Measurements from ENCODE around the gene VTCN1.
A peak's percentile ranks its signal among the peaks of the same experiment; 100 is the strongest.
"Not testable (repeated sequence)": the region's sequence is repeated elsewhere in the genome, so short reads cannot be mapped to it uniquely, and the experiment has no call there.

VTCN1 gene

DNA sequence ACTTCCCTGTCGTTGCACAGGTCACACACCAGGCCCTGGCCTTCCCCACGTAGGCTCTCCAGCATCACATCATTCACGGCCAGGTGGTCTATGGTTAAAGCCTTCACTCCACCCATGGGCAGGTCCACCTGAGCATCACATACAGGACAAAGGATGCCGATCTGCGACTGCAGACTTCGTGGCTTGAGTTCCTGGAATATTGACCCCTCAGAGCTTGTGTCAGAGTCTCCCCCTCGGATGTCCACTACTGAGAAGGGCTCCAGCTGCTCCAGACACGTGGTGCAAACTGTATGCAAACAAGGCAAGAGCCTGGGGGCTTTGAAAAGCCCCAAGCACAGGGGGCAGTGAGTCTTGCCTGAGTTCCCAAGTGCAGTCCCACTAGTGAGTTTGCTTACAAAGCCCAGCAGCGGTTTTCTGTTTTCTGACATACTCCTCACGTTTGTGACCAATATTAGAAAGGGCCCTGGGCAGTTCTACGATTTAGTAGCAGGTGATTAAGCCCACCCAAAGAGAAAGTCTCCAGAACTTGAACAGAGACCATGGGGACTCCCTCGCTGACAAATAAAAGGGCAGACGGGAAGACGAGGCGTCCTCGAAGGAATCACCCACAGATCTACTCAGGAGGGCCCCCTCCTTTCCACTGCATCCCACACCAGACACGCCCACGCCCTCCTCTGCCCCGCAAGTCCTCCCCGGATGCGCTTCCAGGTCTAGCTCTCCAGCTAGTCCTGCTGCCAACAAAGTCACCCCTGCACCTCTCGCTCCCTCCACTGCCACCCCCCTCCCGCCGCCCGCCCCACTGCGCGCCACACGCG lies 89.7 kb downstream of the VTCN1 start:
- peak; percentile 26 for DNase-seq

DNA sequence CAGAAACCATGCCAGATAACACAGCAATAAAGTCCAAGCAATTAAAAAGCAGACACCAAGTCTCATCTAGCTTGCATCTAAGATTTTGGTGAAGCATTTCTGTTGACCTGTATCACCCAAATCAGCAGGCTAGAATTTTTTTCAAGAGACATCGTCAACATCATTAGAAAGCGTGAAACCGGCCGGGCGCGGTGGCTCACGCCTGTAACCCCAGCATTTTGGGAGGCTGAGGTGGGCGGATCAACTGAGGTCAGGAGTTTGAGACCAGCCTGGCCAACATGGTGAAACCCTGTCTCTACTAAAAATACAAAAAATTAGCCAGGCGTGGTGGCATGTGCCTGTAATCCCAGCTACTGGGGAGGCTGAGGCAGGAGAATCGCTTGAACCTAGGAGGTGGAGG lies 91.6 kb downstream of the VTCN1 start:
- not testable (repeated sequence) for DNase-seq

DNA sequence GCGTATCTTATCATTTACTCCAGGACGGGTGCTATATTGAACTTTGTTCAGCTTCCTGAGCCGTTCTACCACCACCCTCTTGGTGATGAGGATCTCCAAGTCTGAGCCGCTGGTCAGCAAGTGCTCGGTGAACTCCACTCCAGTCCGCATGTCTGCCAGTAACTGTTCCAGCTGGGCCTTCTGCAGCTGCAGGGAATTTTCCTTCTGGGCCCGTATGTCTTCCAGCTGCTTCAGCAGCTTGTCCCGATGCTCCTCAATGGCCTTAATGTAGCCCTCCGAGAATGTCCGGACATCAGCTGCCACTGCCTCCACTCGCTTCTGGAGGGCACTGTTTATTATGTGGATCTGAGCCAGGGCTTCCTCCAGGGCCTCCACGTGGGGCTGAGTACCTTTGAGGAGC lies 92.6 kb downstream of the VTCN1 start:
- DNase-seq, result peak; percentile 59

DNA sequence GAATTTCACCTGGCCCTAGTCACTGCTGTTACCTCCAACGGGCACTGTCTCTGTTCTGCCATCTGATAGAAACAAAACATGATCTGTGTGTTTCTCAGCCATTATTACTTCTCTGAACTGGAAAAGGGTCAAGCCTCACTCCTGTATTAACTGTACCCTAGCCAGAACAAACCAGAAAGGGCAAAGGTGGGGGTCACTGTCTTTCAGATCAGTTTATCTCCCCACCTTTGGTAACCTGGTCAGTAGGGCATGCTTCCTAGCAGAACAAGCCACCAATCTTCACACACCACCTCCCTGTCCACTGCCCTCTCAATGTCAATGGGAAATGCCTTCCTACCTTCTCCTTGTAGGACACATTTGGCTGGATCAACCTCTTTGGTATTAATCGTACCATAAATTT lies 93.0 kb downstream of the VTCN1 start:
- DNase-seq, result no peak

DNA sequence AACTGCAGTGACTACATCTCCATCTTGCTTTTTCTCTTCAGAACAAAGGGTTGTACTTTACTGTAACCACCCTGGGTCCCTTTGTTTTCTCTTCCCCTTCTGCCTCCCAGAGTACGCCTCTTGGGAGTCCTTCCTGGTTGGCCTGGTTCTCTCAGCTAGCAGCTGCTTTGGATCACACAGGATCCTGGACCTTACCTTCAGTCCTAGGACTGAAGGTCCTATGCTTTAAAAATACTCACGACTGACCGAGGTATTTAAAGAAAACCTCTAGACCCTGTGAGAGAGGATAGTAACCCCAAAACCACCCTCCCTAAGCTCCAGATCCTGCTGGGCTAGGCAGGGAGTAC lies 94.0 kb downstream of the VTCN1 start:
- DNase-seq, result no peak

DNA sequence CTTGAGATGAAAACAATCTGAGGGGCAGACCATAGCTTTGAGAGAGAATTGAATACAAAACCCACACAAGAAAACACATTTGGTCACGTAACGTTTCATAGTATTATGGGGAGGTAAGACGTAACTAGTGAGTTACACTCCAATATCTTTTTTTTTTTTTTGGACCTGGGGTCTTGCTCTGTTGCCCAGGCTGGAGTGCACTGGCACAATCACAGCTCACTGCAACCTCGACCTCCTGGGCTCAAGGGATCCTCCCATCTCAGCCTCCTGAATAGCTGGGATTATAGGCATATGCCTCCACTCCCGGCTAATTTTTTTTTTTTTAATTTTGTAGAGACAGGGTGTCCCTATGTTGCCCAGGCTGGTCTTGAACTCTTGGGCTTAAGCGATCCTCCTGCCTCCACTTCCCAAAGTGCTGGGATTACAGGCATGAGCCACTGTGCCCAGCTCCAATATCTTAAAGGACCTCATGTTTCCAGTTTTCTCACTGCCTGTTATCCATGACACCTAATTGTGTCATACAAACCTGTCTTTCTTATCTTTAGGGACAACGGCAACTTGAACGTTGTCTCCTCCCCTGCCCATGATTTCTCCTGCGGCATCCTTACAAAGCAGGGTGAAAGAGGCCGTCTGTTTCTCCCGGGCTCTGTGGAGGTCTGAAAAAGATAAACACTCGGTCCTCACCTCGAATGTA lies 94.5 kb downstream of the VTCN1 start:
- DNase-seq, result no peak

DNA sequence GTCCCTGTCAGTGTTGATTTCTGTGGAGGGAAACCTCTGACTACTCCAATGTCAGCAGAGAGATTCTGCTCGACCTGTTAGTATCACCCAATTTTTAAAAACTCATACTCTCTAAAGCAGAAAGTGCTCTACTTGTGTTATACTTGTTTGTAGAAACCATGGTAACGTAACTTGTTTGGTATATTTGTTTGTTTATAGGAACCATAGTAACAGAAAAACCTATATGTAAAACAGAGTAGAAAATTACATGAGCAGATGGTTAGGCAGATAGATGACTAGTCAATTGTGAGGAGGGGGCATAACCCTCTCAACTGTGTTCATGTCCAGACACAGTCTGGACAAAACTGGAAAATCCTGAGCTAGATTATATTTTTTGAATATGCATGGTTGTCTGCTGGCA lies 95.8 kb downstream of the VTCN1 start:
- no peak for DNase-seq

DNA sequence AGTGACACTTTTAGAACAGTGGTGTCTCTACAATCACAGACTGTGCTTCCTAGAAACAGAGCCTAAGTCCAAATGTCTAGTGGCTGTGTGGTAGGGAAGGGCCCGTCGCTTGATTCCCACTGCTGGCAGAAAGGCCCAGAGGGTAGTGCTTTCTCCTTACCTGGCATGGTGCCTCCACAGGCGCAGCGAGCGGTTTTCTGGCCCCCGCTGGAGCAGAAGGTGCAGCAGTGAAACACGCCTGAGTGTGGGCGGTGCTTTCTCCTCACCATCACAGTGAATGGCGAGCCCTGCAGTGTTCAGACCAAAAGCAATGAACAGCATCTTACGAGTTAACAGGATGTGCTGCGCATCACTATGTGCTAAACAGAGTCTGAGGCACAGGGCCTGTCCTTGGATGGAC lies 97.5 kb downstream of the VTCN1 start:
- DNase-seq, result no peak

DNA sequence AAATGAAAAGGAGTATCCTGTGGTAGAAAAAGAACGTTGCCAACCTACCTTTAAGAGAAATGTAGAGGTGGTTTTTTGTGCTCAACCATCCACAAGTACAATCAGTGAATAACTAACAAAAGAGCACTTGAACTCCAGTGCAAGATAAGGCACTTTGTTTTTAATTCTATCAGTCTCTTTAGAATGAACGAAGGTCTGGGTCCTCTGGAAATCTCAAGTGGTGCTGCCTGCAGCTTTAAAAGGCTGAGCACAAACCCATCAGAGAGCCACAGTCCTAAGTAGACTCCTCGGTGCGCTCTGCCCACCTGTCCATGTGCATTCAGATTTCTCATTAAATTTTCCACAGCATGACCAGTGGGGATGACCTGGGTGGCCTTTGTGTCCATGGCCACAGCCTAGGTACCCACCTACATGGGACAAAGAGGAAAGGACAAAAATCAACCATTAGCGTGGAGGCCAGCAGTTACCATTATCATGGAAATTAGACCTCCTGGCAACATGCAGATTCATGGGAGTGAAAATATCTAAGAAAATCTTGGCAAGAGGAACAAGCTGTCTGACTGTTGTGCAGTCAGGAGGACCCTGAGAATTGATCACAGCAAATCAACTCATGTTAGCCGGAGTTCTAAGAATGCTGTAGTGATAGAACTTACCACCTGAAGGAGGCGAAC lies 98.5 kb downstream of the VTCN1 start:
- no peak for DNase-seq

DNA sequence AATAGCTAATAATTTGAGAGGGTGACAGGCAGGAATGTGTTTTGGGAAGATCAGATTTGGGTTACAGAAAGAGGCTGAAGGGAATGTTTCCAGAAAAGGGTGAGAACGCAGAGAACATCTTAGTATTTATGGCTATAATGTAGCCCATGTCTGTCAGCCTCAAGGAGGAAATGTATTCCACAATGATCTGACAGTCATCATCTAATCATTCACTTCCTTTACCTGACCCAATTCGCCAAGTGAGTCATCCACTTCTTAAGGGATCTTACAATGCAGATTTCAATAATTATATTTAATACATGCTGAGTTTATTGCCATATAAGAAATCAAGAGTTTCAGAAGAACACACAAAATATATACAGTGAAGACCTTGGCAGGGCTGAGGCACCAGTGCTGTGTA lies 100.0 kb downstream of the VTCN1 start:
- no peak for DNase-seq

DNA sequence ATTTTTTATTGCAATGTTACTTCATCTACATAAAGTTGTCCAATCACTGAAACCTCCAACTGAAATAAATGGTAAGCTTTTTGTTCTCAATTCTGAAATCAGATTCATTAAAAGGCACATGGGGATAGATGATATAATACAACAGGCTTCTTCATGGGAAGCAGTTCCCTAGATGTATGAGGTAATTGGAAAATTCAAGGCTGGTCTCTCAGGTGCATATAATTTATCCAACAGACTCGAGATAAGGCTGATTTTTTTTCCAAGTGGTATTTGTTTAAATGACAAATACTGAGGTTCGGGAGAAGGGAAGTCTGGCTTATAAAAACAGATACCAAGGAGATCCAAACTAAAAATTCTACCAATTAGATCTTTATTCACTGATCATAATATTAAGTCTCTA lies 103.4 kb downstream of the VTCN1 start:
- DNase-seq, result no peak

DNA sequence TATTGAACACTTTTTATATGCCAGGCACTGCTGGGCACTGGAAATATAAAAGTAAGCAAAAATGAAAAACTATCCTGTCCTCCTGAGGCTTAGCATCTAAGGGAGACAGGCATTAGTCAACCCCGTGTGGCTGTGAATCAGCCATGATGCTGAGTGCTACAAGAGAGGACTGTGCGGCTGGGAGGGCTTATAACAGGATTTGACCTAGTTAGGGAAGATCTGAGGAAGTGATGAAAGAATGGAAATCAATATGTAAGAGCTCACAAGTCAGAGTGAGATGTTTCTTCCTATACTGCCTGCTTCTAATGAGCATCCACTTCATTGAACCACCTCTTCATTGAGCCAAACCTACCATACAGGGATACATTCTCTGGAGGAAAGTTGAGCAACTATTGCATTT lies 104.2 kb downstream of the VTCN1 start:
- DNase-seq, result no peak

DNA sequence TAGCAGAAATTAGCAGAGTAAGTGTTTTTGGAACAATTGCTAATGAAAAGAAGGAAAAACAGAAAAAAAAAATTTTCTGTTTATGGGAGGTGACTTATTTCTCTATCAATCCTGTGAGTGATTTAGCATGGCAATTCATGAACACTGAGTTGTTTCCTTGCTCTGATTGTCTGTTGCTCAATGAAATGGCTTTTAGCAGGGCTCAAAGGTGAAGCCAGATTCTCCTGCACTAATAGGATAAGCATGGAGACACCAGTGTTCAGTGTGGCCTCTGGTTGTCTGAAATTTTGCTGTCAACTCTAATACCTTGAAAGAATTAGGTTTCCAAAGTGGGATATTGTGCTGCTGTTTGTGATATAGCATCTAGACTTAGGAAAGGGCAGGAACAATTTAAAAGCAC lies 105.0 kb downstream of the VTCN1 start:
- DNase-seq, result no peak

DNA sequence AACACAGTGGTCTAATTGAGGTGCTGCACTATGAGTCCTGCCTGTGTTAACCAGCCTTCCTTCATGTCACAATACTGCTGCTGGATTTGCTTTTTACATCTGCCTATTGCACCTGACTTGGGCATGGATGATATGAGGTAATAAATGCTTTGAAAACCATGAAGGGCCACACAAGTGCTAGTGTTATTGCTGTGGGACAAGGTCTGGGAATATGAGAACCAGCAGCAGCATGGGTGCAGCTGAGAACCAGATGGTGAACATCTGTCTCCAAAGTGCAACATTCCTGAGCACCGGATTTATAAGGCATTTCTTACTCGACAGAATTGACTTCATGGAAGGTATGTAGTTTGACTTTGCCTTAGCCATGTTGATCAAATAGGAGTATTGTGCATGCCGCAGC lies 105.7 kb downstream of the VTCN1 start:
- DNase-seq, result no peak

DNA sequence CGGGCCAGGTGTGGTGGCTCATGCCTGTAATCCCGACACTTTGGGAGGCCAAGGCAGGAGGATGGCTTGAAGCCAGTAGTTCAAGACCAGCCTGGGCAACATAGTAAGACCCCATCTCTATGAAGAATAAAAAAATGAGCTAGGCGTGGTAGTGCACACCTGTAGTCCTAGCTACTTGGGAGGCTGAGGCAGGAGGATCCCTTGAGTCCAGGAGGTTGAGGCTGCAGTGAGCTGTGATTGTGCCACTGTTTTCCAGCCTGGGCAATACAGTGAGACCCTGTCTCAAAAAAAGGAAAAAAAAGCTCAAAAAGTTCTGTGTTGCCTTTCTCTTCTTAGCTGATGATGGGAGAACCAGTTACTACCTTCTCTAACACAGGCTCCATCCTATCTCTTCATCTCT lies 108.9 kb downstream of the VTCN1 start:
- not testable (repeated sequence) for DNase-seq

DNA sequence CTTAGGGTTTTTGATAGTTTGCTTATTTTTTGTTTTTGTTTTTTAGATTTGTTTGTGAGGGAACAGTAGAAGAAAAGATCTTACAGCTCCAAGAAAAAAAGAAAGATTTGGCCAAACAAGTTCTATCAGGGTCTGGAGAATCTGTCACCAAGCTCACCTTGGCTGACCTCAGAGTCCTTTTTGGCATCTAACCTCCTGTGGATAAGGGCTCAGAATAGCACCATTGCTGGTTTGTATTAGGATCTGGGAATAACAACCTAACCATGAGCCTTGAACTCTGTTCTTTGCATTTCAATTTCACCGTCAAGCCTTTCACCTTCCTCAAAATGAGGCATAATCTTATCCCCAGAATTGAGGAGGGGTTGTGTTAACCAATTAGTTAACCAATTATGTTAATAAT lies 109.4 kb downstream of the VTCN1 start:
- DNase-seq, result no peak

DNA sequence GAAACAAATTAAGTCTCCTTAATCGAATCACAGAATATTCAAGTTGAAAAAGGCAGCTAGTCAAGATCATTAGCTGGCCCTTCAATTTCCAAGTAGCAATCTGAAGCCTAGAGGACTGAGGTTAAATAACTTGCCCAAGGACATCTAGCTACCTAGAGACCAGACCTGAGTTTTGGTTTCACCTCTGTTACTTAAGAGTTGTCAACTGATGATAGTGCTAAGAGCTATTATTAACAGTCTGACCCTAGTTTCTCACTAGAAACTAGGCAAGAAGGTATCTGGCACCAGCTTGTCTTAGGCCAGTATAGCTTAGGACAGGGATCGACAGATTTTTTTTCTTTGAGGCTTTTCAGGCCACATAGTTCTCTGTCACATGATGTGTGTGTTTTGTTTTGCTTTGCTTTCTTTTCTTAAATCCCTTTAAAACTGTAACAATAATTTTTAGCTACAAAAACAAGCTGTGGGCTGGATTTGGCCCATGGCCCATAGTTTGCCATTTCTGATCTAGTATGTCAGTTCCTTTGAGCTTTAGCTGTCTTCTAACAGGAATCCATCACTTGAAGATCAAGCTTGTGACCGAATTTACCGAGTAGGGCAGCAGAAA lies 112.3 kb downstream of the VTCN1 start:
- DNase-seq, result no peak

DNA sequence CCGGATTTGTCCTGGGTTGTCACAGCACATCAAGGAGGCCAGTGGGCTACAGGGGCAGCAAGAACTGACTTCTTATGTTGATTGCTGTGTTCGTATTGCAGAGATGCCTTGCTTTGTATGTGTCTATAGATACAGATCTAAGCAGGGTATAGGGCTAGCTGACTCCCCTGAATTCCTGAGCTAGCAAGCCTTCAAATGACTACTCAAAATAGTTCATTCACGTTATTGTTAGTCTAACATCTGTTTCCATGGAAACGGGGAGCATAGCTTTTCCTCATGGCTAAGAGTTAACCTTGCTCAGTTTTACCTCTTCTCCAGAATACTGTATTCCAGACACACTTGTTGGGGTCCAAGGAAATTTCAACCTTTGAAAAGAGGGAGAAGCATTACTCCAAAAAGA lies 113.3 kb downstream of the VTCN1 start:
- no peak for DNase-seq

DNA sequence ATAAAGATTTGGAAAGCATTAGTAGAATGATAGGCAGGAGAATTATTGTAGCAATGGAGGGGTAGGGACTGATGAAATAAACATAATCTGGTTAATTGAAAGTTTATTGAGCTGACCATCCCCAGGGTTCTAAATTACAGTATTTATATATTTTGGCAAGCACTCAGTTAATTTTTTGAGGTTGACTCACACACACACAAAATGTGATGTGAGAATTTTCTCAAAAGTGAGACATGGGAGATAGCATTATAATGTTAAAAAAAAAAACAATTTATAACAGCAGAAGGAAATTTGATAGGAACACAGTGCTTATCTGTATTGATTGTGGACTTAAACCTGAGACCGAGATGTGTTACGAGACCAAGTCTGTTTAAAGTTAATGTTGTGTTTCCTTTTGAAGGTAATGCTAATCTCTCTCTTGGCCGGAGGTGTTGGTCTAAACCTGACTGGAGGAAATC lies 113.7 kb downstream of the VTCN1 start:
- no peak for DNase-seq

DNA sequence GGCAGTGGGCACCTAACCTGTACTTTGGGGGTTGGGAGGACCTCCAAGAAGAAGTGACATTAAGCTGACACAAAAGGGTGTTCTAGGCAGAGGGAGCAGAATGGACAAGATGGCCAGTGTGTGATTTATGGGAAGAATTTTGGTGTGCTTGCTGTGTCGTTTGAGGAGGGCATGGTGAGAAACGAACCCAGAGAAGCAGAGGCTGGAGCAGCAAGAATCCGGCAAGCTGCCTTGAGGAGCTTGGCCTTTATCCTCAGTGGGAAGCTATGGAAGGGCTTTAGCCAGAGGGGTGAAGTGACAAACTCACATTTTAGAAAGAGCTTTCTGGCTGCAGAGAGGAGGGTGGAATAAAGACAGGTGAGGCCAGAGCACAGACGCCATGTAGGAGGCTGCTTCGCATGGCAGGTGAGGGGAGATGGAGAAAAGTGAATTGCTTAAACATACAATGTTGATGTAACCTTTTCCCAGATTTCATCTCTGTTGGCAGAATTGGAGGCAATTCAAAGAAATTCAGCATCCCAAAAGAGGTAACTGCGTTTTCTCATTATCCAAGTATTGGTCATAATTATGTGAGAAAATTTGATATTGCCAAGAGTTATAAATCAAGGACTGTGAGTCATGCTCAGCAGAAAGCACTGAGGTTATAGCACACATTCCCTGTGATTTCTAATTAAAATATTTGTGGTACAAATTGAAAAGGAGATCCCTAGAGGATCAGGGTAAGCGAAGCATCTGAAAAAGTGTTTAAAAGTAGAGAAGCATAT lies 115.7 kb downstream of the VTCN1 start:
- no peak for DNase-seq

DNA sequence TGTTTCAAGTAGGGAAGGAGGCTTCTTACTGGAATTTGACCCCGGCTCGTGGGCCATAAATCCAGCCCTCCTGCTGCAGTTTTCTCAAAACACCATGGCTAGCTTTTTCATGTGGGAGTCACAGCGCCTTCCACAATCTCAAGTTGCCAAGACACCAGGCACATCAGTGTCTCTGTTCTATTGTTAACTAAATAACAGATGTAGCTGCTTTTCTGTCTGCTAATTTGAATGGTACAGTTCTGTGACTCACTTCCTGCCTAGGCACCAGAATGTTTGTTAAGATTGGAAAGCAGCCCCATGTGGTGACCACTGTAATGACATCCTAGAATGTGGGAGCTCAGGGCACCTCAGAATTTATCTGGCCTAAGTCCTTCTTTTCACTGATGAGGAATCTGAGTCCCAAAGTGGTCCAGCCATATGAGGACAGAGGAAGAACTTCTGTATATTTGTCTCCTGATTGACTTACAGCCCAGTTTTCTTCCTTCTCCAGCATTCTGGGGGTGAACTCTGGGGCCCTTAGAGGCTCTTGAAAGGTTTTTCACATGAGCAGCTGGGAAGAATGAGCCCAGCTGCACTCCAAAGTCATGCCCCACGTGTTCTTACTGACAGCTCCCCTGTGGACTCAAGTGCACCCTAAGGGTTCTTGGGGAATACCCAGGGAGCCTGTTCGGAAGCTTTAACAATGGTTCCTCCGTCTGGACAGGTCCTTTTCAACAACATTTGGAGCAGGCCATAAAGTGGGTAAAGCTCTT lies 116.7 kb downstream of the VTCN1 start:
- no peak for DNase-seq

Data from right hindlimb (tissue), 1 donor.